HG02610 (cell line): Measurements from ENCODE around the gene BRAF.
"Not testable (repeated sequence)": the region's sequence is repeated elsewhere in the genome, so short reads cannot be mapped to it uniquely, and the experiment has no call there.

ENCODE experiments used
- ATAC-seq: cut with Tn5 transposase; IDR thresholded peaks from one replicate; pipeline ENCODE4 v1.9.1; 2021; ENCODE audit warnings: mild to moderate bottlenecking, moderate library complexity; ENCODE audit not compliant: unreplicated experiment

The BRAF gene

DNA sequence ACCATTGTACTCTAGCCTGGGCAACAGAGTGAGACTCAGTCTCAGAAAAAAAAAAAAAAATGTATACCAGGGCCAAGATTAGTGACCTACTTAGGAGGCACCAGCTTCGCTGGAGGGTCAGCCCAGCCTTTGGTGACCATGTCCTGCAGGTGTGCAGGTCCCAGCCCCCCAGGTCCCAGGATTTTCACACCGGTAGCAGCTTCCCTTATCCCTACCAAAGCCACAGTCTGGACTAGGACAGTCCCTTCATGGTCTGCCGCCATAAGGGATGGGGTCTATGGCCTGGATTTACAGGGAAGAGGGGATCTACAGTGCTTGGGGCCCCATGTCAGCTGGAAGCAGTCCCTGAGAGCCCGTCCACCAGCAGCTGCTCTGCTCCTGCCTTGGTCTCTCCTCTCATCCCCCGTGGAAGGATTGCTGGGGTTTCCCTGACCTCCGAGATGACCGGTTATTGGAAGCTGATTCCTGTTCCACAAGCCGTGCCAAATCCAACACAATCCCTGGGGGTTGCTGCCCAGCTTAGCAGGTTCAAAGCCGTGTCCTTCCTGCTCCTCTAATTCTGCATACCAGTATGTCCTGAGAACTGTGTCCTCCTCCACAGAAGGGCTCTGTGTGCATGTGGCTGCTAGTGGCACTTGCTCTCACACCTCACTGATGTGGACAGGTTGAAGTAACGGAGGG, 239.2 kb downstream of the BRAF start:
- no peak for ATAC-seq

DNA sequence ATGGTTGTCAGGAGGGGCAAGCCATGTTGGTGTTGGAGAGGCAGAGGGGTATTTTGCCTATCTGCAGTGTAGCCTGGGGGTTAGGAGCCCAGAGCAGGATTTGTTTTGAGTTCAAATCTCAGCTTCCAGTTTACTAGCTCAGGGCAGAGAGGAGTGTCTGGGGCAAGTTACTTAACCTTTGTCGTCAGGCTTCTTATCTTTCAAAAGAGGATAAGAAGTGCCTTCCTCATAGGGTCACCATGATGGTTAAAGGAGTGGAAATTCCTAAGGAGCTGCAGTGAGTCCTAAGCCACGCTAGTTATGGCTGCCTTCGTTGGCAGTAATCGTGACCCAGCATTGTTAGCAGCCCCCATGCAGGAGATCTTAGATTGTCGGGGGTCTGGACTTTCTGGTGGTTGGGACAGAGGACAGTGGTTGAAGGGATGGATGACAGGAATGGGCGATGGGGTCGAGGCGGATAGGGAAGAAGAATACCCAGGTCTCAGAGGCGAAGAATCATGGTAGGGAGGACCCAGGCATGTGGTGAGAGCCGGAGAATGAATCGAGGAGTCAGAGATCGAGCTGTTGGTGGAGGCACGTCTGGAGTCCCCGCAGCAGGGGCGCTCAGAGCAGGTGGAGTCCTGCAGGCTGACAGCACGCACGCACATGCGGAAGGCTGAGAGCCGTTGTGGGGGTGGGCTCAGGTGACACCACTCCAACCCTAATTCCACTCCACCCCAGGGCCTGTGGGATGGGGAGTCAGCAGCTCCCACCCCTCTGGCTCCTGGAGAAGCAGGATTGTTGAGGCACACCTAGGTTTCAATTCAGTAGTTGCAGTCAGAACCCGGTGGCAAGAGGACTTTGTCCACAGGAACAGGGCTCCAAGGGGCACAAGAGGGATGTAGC, 240.4 kb downstream of the BRAF start:
- no peak for ATAC-seq

DNA sequence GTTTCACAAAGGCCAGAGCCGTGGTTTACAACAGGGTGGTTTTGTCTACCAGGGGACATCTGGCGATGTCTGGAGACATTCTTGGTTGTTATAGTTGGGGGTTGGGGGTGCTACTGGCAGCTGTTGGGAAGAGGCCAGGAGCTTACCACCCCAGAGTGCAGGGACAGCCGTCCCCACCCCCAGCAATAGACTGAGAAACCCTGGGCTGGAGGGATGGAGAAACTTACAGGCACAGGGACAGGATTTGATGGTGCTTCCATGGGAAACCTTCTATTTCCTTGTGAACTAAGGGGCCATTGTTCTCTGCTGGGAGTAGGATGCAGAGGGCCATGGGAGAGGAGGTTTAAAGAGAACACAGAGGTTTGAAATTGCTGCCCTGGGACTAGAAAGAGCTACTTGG, 241.1 kb downstream of the BRAF start:
- ATAC-seq, result no peak

DNA sequence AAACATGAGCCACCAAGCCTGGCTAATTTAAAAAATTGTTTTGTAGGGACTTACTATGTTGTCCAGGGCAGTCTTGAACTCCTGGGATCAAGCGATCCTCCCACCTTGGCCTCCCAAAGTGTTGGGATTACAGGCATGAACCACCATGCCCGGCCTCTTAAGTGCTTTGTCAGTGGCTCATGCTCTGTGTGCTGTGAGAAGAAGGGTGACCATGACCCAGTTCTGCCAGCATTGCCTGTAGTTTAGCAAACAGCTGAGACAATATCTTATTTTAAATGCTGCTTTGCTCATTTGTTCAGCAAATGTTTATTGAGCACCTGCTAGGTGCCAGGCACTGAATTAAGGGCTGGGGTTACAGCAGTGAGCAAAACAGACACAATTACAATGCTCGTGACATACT, 243.0 kb downstream of the BRAF start:
- no peak for ATAC-seq

DNA sequence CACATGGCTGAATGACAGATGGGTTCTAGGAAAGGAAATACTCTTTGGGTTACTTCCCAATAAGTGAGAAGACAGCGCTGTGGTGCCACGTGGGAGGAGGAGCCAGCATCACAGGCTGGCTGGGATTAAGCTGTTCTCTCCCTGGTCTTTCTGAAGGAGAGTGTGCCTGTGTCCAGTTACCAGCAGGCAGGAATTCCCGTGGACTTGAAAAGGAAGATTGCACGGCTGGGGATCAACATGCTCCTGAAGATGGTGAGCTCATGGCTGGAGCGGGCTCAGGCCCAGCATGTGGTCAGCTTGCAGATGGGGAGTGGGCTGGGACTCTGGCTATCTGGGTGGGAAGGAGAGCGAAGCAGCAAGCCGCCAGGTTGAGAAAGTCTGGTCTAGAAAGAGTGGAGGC, 243.8 kb downstream of the BRAF start:
- no peak for ATAC-seq

DNA sequence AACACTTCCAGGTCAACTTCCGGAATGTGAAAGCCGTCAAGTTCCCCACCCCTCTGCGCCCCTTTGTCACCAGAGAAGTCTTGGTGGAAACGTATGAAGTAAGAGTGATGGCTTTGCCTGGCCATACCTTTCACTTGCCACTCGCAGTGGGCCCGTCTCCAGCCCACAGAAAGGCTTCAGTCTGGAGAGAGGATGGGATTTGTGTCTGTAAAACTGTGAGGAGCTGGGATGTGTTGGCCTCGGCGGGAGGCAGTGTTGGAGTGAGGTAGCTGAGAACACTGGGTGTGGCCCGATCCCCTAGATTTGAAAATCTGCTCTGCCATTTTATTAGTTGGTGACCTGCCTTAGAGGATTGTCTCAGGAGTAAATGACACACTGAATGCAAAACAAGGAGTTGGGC, 245.5 kb downstream of the BRAF start:
- ATAC-seq, result no peak

DNA sequence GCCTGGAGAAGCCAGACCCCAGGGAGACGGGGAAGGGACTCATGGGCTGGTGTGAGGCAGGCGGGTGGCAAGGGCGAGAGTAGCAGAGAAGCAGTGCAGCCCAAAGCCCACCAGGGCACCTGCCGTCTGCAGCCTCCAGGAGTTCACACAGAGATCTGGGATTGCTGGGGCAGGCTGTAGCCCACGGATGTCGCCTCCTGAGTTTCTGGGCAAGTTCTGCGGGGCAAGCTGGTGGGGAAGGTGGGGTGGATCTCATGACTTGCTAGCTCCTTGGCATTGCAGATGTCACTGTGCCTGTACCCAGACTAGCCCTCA, 246.0 kb downstream of the BRAF start:
- no peak for ATAC-seq

DNA sequence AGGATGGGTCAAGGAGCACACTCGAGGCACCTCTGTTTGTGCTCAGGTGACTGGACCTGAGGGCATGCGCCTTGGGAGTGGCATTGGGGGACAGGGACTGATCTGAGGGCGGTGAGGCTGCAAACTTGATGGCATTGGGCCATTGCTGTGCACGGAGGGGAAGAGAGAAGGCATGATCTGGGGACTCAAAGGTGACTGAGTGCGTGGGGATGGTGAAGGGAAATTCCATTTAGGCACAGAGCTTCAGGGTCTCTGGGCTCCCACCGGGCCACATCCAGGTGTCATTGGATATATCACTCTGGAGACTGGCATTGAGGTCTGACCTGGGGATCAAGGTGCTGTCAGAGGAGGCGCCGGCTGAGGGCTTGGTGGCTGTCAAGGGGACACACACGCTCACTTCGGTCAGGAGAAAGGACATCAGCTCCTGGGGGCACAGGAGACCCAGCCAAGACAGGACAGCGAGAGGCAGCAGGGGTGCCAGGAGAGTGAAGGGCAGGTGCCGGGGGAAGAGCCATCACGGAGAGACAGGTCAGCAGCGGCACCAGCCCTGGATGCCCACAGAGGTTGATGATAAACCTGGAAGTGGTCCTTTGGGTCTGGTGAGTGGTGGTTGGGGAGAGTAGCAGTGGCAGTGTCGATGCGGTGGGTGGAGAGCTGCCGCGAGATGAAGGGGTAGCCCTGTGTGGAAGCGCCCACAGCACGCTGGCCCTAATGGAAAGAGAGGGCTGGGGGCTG, 246.5 kb downstream of the BRAF start:
- no peak for ATAC-seq

DNA sequence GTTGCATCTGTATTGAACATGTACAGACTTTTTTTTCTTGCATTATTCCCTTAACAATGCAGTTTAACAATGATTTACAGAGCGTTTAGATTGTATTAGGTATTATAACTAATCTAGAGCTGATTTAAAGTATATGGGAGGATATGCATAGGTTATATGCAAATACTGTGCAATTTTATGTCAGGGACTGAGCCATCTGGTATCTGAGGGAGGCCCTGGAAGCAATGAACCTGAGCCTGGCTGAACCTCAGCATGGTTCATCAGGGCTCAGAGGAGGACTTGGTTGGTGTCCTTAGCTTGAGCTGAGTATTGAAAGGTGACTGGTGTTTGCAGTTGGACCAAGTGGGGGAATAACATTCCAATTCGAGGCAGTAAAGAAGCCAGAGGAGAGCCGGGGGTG, 247.2 kb downstream of the BRAF start:
- ATAC-seq, result no peak

DNA sequence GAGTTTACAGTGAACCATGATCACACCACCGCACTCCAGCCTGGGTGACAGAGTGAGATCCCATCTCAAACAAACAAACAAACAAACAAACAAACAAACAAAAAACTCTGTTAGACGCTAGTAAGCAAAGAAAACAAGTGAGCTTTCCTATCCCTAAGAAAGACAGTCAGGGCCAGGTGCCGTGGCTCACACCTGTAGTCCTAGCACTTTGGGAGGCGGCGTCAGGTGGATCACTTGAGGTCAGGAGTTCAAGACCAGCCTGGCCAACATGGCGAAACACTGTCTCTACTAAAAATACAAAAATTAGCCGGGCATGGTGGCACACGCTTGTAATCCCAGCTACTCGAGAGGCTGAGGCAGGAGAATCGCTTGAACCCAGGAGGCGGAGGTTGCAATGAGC, 247.8 kb downstream of the BRAF start:
- not testable (repeated sequence) for ATAC-seq

DNA sequence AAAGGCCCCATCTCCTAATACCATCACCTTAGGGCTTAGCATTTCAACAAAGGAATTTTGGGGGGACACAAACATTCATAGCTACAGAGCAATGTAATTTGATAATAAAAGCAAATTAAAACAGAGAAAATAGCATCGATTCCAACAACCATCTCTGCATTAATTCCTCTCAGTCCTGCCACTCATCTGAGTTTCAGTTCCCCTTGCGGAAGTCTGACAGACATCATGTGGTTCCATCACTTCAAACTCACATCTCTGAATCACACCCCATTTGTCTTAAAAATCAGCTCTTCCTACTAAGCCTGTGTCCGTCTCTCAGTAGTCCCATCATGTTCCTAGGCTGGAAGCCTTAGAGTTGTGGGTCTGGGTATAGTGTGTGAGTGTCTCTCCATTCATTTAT, 248.4 kb downstream of the BRAF start:
- peak; percentile 60 for ATAC-seq

DNA sequence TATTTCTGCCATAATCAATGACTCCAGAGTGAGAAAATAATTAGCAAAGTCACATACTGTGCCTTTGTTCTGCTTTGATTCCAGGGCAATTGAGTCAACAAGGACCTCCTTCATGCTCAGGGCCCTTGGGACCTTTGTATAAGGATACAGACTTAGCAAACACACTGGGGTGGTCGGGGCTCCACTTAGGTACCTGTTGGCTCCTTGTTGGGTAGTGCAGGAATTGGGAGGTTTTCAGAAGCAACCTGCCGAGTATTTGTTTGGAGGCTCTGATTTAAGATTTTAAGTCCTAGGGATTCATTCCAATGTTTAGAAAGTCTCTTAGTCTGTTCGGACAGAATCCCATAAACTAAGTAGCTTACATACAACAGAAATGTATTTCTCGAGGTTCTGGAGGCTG, 249.0 kb downstream of the BRAF start:
- no peak for ATAC-seq

DNA sequence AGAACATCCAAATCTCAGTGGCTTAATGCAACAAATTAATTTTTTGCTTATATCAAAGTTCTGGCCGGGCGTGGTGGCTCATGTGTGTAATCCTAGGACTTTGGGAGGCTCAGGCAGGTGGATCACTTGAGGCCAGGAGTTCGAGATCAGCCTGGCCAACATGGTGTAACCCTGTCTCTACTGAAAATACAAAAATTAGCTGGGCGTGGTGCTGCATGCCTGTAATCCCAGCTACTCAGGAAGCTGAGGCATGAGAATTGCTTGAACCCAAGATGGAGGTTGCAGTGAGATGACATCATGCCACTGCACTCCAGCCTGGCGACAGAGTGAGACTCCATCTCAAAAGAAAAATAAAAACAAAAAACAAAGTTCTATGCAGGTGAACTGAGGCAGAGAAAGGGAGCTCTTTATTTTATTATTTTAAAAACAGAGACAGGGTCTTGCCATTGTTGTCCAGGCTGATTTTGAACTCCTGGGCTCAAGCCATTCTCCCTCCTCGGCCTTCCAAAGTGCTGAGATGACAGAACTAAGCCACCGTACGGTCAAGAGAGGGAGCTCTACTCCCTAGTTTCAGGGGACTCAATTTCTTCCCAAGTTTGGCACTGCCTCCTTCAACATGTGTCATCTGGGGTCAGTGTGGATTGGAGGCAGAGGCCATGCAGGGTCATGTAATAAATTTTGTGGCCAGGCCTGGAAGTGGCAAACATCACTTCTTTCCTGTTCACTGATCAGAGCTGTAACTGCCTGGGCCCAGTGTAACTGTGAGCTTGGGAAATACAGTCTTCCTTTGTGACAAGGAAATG, 249.6 kb downstream of the BRAF start:
- ATAC-seq, result no peak

DNA sequence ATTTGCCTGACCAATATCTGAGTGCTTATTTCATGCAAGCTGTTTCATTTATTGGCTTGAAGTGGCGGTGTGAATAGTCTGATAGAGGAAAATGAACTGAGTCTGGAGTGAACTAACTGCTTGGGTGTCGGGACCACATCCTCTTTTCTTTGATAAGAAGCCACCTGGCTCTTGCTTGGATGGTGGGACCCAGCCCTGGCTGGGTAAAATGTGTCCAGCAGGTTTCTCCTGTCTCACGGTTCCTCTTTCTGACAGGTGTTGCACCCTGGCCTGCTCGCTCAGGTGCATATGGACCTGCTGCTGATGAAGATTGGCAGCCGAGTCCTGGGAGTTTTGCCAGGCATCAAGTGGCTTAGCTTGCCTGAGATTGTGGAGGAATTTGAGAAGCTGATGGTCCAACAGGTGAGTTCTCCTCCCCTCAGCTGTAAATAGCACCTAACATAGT, 250.4 kb downstream of the BRAF start:
- ATAC-seq, result no peak

DNA sequence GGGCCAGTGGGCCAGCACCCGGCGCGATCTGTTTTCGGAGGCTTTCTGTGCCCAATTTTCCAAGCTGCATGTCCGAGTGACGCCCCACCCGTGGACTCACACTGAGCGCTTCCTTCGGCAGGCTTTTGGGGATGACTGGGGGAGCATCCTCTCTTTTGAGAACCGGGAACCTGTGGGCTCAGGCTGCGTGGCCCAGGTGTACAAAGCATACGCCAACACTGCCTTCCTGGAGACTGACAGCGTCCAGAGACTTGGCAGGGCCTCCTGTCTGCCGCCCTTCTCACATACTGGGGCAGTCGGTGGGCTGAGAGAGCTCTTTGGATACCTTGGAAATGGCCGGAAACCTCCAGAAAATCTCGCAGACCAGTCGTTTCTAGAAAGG, 251.0 kb downstream of the BRAF start:
- no peak for ATAC-seq

DNA sequence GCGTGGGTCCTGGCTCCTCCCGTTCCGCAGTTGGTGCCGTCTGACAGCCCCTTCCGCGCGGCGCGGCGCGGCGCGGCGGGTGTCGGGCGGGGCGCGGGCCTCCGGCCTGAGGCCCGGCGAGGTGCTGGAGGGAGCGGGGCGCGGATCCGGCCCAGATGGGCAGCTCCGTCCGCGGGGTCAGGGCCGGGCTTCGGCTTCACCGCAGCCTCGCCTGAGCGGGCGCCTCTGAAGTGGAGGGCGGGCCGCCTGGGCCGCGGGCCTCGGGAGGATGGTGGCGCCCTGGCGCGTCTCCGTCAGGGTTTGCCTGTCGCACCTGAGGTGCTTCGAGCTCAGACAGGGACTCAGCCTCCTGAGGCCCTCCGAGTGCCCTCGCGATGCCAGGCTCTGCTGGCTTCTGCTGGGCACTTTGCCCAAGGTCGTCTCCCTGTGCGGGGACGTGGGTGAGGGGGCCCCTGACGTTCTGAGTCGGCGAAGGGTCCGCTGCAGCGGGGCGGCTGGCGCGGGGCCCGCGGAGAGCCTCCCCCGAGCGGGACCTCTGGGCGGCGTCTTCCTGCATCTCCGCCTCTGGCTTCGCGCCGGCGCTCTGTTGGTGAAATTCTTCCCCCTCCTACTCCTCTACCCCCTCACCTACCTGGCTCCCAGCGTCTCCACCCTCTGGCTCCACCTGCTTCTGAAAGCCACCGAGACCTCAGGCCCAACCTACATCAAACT, 251.5 kb downstream of the BRAF start:
- ATAC-seq, result peak; percentile 45

DNA sequence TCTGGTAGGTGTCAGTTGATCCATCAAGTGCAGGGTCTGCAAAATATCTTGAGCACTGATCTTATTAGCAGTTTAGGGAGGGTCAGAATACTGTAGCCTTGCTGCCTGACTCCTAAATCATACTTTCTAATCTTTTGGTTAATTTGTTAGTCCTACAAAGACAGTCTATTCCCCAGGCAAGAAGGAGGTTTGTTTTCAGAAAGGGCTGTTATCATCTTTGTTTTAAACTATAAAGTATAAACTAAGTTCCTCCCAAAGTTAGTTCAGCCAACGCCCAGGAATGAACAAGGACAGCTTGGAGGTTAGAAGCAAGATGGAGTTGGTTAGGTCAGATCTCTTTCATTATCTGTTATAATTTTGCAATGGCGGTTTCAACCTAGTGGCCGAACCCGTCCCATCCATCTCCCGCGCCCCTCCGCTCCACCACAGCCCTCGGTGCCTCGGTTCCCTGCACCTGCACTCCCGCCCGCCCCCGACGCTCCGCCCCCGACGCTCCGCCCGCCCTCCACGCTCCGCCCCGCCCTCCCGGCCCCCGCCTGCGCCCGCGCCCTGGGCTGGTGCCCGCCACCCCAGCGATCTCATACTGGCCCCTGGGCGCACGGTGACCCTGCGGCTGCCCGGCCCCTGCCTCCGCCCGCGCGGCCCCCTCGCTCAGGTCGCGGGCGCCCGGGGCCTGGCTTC, 252.2 kb downstream of the BRAF start, which contains the start of gene ADCK2:
TSS of gene ADCK2 (plus strand) at position 564 of the 681 bp plus-strand sequence. CDS start 386 bp downstream, outside the sequence.
- peak; percentile 55 for ATAC-seq

DNA sequence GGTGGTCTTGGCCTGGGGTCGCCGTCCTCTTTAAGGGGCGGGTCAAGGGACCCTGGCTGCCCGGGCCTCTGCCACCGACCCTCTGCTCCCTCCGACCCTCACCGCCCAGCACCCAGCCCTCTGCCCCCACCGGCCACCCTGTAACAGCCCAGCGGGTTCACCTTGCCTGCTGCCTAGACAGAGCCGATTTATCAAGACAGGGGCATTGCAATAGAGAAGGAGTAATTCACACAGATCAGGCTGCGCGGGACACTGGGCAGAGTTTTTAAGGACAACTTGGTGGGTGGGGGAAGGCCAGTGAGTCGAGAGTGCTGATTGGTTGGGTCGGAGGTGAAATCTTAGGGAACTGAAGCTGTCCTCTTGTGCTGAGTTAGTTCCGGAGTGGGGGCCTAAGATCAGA, 252.8 kb downstream of the BRAF start:
- no peak for ATAC-seq

DNA sequence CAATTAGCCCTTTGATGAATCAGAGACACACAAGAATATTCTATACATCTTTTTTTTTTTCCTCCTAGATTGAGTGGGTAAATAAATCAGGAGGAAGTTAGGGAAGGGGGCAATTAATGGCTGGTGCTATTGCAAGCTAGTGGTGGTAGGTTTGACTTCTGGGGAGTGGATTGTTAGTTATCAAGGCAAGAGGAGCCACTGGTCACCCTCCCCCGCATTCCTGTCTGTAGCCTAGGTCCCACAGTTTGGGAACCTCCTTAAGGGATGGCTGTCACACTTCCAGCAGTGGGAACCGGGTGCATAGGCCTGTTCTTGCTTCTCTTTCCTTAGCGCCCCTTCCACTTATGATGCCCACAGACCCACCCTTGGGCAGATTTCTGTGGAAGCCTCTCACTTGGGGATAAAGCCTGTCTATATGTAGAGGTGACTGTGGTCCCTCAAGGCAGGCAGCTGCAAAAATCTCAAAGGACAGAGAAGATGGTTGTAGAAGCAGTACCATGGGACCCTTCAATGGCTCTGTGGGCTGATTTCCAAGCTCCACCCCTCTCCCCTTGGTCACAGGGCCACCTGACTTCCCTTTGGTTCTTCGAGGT, 254.3 kb downstream of the BRAF start:
- no peak for ATAC-seq
